Stimulated activated naive CD8-positive, alpha-beta T cell treated with anti-CD3 and anti-CD28 coated beads, Interleukin-15, Interleukin-2, amounts not matched to agents 100 U/mL and 50 U/mL, for 24 hours (primary cell): ENCODE results near the gene ANAPC1.
A peak's percentile ranks its signal among the peaks of the same experiment; 100 is the strongest.
"Not testable (repeated sequence)": the region's sequence is repeated elsewhere in the genome, so short reads cannot be mapped to it uniquely, and the experiment has no call there.

Source experiments
- ATAC-seq: fragments of 150-1000 bp; cut with Tn5 transposase; one replicate; pipeline ENCODE4 v1.10.0; 2021
- DNase-seq: peaks from one replicate; pipeline ENCODE4 v3.0.0; 2021

ANAPC1 gene

GRCh38 chr2:111784081-111784480 lies 99.9 kb downstream of the ANAPC1 start:
- not testable (repeated sequence) for DNase-seq, ATAC-seq

- not testable (repeated sequence) for ATAC-seq, DNase-seq
These were observed 101.8 kb downstream of the ANAPC1 start for GRCh38 chr2:111782195-111782594.

- DNase-seq, ATAC-seq: not testable (repeated sequence)
These were observed 102.4 kb downstream of the ANAPC1 start for GRCh38 chr2:111781443-111782094.

- DNase-seq, ATAC-seq: not testable (repeated sequence)
These were observed 106.8 kb downstream of the ANAPC1 start for GRCh38 chr2:111777155-111777554.

GRCh38 chr2:111776296-111776695 lies 107.7 kb downstream of the ANAPC1 start:
- ATAC-seq, DNase-seq: not testable (repeated sequence)

- ATAC-seq: peak; percentile 84
- not testable (repeated sequence) for DNase-seq
These were observed 111.8 kb downstream of the ANAPC1 start for GRCh38 chr2:111772180-111772579.

GRCh38 chr2:111770916-111771658 lies 112.9 kb downstream of the ANAPC1 start:
- DNase-seq, ATAC-seq: not testable (repeated sequence)

GRCh38 chr2:111768266-111769190 lies 115.5 kb downstream of the ANAPC1 start:
- DNase-seq, ATAC-seq: not testable (repeated sequence)

- not testable (repeated sequence) for ATAC-seq, DNase-seq
These were observed 116.9 kb downstream of the ANAPC1 start for GRCh38 chr2:111767087-111767486.

- DNase-seq: not testable (repeated sequence)
- ATAC-seq: peak; percentile 32
These were observed 117.7 kb downstream of the ANAPC1 start for GRCh38 chr2:111766295-111766694.

- ATAC-seq, DNase-seq: not testable (repeated sequence)
These were observed 119.8 kb downstream of the ANAPC1 start for GRCh38 chr2:111764151-111764550.

GRCh38 chr2:111760697-111761284 lies 123.2 kb downstream of the ANAPC1 start:
- not testable (repeated sequence) for DNase-seq, ATAC-seq

- not testable (repeated sequence) for ATAC-seq
These were observed 131.5 kb downstream of the ANAPC1 start for GRCh38 chr2:111752533-111752932.

GRCh38 chr2:111750641-111751040 lies 133.4 kb downstream of the ANAPC1 start:
- not testable (repeated sequence) for ATAC-seq, DNase-seq

More at GRCh38 chr2:111752533-111752932, 131.5 kb downstream of the ANAPC1 start:
- DNase-seq: not testable (repeated sequence)

- not testable (repeated sequence) for DNase-seq, ATAC-seq
These were observed 135.6 kb downstream of the ANAPC1 start for GRCh38 chr2:111748429-111748828.

GRCh38 chr2:111747410-111748115 lies 136.4 kb downstream of the ANAPC1 start:
- ATAC-seq: peak; percentile 96
- peak; percentile 79 for DNase-seq

GRCh38 chr2:111744751-111745150 lies 139.2 kb downstream of the ANAPC1 start:
- ATAC-seq, DNase-seq: not testable (repeated sequence)

- not testable (repeated sequence) for ATAC-seq, DNase-seq
These were observed 142.5 kb downstream of the ANAPC1 start for GRCh38 chr2:111741517-111741916.

GRCh38 chr2:111735838-111736721 lies 147.9 kb downstream of the ANAPC1 start:
- ATAC-seq: peak; percentile 68
- not testable (repeated sequence) for DNase-seq

GRCh38 chr2:111735420-111735819 lies 148.6 kb downstream of the ANAPC1 start:
- DNase-seq, ATAC-seq: not testable (repeated sequence)
